GM21526 (cell line): Measurements from ENCODE around the gene PREB.
"Not testable (repeated sequence)": the region's sequence is repeated elsewhere in the genome, so short reads cannot be mapped to it uniquely, and the experiment has no call there.

Source experiments
- ATAC-seq: cut with Tn5 transposase; IDR thresholded peaks from one replicate; pipeline ENCODE4 v1.9.1; 2021; ENCODE audit warnings: moderate library complexity; ENCODE audit not compliant: unreplicated experiment, low FRiP score

Gene PREB

DNA sequence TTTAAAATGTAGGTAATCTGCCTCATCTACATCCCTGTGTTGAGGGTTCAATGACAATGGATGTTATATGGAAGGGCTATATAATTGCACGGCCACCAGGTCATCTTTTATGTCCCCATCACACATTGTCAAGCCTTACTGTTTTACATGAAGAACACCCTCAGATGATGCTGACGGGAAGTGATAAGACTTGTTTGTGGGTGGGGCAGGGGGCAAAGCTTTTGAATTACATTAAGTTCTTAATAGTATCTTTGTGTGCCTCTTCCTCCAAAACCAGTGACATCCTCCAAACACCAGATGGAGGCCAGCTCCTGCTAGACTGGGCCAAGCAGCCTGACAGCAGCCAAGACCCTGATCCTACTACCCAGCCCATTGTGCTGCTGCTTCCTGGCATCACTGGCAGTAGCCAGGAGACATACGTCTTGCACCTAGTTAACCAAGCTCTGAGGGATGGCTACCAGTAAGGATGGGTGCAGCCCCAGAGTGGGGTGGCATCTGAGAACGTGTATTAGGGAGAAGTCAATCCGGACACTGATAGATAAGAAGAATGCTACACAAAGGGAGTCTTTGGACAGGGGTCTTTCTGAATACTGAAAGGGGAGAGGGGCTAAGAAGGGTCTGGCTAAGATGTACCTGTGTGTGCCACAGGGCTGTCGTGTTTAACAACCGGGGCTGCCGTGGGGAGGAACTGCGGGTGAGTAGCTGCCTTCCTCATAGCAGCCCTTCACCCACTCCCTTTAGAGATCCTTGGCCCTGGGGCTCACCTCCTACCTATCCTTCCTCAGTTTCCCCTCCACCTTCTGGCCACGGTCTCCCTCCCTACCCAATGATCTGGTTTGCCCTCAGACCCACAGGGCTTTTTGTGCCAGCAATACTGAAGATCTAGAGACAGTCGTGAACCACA, 5.5 kb downstream of the PREB start:
- no peak for ATAC-seq

DNA sequence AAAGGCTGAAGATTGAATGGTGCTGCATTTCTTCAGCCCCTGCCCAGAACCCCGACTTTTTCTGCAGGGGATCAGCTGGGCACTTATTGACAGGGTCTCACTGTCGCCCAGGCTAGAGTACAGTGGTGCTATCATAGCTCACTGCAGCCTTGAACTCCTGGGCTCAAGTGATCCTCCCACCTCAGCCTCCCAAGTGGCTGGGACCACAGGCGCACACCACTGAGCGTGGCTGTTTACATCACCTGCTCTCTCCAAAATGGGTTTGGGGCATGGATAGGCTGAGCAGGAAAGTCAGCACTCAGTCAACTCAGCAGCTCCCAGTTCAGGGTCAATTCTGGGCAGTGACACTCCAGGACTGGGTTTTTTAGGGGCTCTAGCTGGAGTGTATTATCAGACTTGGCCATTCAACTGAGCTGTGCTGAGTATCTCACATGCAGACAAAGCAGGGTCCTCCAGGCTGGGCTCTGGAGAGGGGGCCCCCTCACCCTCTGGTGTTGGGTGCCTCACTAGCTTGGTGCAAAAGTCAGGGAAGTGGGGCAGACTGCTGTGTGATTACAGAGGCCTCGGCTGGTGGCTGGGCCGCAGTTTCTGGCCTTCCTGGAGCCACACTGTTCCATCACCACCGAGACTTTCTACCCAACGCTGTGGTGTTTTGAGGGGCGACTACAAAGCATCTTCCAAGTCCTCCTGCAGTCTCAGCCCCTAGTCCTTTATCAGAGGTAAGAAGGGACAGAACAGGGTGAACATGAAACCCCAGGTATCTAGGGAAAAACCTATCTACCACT, 6.4 kb downstream of the PREB start:
- ATAC-seq, result no peak

DNA sequence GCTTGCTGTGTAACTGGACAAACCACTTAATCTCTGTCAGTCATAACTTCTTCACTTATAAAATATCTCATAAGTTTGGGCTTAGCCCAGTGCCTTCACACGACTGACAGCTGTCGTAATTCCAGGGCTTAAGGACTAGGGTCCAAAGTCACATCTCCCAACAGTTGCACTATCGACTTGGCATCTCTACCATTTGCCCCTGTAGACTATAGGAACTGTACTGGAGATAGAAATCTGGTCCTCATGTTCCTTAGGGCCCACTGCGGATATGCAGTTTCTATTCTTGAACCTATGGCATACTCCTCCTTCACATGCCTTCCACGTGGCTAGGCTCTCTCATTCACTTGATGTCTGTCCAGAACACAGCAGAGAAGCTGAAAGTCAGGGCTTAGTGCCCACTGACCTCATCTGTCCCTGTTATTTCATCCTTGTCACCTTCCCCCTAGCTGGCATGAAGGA, 8.2 kb downstream of the PREB start:
- no peak for ATAC-seq

GRCh38 chr2:27125104-27125503, 9.3 kb downstream of the PREB start:
- no peak for ATAC-seq

GRCh38 chr2:27123302-27124150, 10.9 kb downstream of the PREB start, which contains the start of gene ABHD1:
ABHD1 (plus strand) TSS chr2:27123815; CDS start chr2:27123949, 134 bp downstream.
- ATAC-seq, result no peak

- no peak for ATAC-seq
Observed at GRCh38 chr2:27122791-27123190, 11.6 kb downstream of the PREB start.

DNA sequence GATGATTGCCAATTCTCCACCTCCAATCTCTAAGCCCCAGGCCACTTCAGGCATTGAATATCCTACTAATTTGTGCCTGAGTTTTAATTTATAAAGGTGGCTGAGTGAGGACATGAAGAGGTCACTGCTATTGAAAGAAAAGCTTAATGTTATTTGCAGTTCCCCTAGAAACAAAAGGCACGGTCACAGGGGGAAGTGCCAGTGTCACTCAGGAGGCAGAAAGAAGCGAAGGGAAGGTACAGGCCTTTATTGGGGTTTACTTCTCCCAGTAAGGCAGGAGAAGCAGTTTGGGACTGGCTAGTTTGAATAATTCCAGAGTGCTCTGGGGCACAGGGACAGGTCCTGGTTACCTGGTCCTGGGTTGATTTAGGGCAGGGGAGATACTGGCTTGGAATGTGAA, 12.5 kb downstream of the PREB start:
- no peak for ATAC-seq

GRCh38 chr2:27119330-27119670, 15.1 kb downstream of the PREB start:
- not testable (repeated sequence) for ATAC-seq

- no peak for ATAC-seq
Observed at GRCh38 chr2:27118525-27119329, 15.7 kb downstream of the PREB start, which contains the start of gene CGREF1. CGREF1 (minus strand) TSS chr2:27119128; CDS start chr2:27104366, 14,762 bp downstream.

DNA sequence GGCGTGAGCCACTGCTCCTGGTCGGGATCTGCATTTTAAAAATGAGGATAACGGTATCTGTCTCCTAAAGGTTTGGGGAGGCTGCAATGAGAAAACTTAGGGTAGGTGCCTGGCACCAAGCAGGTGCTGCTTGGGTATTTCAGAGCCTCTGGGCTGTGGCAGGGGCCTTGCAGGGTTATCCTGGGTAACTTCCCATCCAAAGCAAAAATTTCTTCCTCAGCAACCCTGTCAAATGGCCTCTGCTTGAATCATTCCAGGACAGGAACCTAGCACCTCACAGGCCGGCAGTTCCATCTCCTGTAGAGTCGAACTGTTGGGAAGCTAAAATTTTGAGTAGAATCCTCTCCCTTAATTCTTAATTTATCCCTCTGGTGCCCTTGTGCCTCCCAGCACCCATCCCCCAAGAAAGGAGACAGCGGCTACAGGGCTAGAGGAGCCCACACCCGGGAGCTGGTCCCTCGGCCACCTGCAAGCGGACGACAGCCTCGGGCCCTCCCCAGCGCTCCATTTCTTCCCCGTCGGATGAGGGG, 16.4 kb downstream of the PREB start:
- ATAC-seq, result no peak

- ATAC-seq, result no peak
Observed at GRCh38 chr2:27115519-27115918, 18.9 kb downstream of the PREB start.

- not testable (repeated sequence) for ATAC-seq
Observed at GRCh38 chr2:27111392-27112078, 22.9 kb downstream of the PREB start.

DNA sequence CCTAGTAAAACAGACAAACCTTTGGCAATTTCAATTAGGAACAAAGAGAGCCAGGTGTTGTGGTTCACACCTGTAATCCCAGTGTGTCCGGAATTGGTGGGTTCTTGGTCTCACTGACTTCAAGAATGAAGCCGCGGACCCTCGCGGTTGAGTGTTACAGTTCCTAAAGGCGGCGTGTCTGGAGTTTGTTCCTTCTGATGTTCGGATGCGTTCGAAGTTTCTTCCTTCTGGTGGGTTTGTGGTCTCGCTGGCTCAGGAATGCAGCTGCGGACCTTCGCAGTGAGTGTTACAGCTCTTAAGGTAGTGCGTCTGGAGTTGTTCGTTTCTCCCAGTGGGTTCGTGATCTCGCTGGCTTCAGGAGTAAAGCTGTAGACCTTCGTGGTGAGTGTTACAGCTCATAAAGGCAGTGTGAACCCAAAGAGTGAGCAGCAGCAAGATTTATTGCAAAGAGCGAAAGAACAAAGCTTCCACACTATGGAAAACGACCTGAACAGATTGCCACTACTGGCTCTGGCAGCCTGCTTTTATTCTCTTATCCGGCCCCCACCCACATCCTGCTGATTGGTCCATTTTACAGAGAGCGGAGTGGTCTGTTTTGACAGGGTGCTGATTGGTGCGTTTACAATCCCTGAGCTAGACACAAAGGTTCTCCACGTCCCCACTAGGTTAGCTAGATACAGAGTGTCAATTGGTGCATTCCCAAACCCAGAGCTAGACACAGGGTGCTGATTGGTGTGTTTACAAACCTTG, 23.7 kb downstream of the PREB start:
- not testable (repeated sequence) for ATAC-seq

DNA sequence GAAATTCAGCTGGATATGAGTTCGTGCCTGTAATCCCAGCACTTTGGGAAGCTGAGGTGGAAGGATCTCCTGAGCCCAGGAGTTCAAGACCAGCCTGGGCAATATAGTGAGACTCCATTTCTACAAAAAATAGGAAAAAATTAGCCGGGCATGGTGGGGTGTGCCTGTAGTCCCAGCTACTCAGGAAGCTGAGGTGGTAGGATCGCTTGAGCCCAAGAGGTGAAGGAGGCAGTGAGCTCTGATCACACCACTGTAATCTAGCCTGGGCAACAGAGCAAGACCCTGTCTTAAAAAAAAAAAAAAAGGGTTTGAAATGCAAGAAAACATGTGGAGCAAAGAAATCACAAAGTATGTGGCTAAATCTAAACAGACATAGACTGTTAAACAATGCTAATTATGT, 25.4 kb downstream of the PREB start:
- no peak for ATAC-seq

DNA sequence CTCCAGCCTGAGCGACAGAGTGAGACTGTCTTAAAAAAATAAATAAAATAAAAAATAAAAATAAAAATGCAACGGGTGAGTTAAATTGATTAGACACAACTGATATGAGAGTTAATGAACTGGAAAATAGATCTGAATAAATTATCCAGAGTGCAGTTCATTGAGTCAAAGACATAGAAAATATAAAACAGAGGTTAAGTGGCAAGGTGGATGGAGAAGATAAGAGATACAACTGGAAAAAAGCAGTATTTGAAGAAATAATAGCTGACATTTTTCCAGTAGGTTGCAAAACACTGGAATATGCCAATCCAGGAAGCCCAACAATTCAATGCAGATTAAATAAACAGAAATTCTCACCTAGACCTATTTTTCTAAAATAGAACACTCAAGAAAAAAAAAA, 26.2 kb downstream of the PREB start:
- no peak for ATAC-seq

DNA sequence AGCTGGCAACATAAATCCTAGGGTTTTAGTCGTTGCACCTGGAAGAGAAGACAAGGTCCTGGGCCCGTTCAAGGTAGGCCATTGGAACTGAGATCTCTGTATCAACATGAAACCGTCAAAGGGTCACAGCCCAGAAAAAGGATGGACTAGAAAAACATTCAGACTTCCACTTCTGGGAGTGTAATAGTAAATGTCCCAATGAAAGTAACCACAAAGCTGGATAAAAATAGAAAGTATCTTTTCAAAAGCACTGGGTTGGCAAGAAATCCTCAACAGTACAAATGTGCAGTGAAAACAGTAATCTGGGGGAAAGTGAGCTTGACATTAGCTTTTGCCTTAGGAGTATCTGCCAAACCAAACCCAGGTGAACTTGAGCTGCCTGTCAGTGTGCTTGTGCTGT, 28.5 kb downstream of the PREB start:
- ATAC-seq, result no peak

- no peak for ATAC-seq
Observed at GRCh38 chr2:27102329-27102728, 32.1 kb downstream of the PREB start.

DNA sequence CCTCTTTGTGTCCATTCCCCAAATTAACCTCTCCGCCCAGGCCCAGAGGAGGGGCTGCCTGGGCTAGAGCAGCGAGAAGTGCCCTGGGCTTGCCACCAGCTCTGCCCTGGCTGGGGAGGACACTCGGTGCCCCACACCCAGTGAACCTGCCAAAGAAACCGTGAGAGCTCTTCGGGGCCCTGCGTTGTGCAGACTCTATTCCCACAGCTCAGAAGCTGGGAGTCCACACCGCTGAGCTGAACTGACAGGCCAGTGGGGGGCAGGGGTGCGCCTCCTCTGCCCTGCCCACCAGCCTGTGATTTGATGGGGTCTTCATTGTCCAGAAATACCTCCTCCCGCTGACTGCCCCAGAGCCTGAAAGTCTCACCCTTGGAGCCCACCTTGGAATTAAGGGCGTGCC, 34.4 kb downstream of the PREB start:
- no peak for ATAC-seq
